Caco-2 (cell line): ENCODE measurements around the gene RERE. TPM values are rescaled to one million over a fixed set of nuclear protein-coding genes. Genes with fewer than 3 reads are reported as not detected.

Experiments used
- BruUV-seq: library from RNA; stranded (reverse); fragments of 400-500 nt; replicated peaks from 2 replicates; lab custom pipeline; 2021; lab: Mats Ljungman, UMichigan
- CTCF ChIA-PET: fragments of 300-600 bp; sonication (Branson Sonifier 250); formaldehyde crosslinking; loops from one replicate; lab custom pipeline; 2022; ENCODE audit warnings: antibody characterized with exemption; lab: Charles Lee
- POLR2A ChIA-PET: fragments of 300-600 bp; sonication (Branson Sonifier 250); formaldehyde crosslinking; loops from one replicate; lab custom pipeline; 2022; ENCODE audit warnings: antibody characterized with exemption; lab: Charles Lee
- DNase-seq, 2 experiments: peaks; one replicate each; pipeline versions ENCODE4 v3.0.0 to v3.0.0-alpha.2; 2020 to 2022
- H3K27me3 ChIP-seq: replicated peaks from 2 replicates; pipeline ENCODE4 v1.6.0; 2011; ENCODE audit warnings: low read length; ENCODE audit not compliant: control insufficient read depth, insufficient read depth
- H3K36me3 ChIP-seq: 2 replicates; pipeline ENCODE4 v1.5.1; 2011; ENCODE audit warnings: low read length; ENCODE audit not compliant: control insufficient read depth, insufficient read depth
- H3K4me1 ChIP-seq: fragments of 250-450 bp; sonication (Bioruptor Pico); 2 replicates; pipeline ENCODE4 v1.5.1; 2020; ENCODE audit warnings: mild to moderate bottlenecking
- H3K4me3 ChIP-seq: 2 replicates; pipeline ENCODE4 v1.5.1; 2011; ENCODE audit warnings: low read depth, mild to moderate bottlenecking, control low read depth, low read length
- H3K9me3 ChIP-seq: fragments of 250-450 bp; sonication (Bioruptor Pico); 2 replicates; pipeline ENCODE4 v1.5.1; 2020; ENCODE audit warnings: mild to moderate bottlenecking, moderate library complexity
- H3K27ac Mint-ChIP-seq: one replicate; pipeline ENCODE4 v1.8.0; 2022; ENCODE audit warnings: mixed read lengths; ENCODE audit not compliant: unreplicated experiment
- H3K27me3 Mint-ChIP-seq: one replicate; pipeline ENCODE4 v1.8.0; 2022; ENCODE audit warnings: mixed read lengths; ENCODE audit not compliant: insufficient read depth, unreplicated experiment
- H3K36me3 Mint-ChIP-seq: one replicate; pipeline ENCODE4 v1.8.0; 2022; ENCODE audit warnings: mild to moderate bottlenecking, mixed read lengths; ENCODE audit not compliant: insufficient read depth, unreplicated experiment
- H3K4me1 Mint-ChIP-seq: one replicate; pipeline ENCODE4 v1.8.0; 2022; ENCODE audit warnings: low read depth, mixed read lengths; ENCODE audit not compliant: unreplicated experiment
- H3K4me3 Mint-ChIP-seq: one replicate; pipeline ENCODE4 v1.8.0; 2022; ENCODE audit warnings: mild to moderate bottlenecking, moderate library complexity, mixed read lengths; ENCODE audit not compliant: unreplicated experiment
- H3K9me3 Mint-ChIP-seq: one replicate; pipeline ENCODE4 v1.8.0; 2022; ENCODE audit warnings: mixed read lengths; ENCODE audit not compliant: unreplicated experiment
- CTCF ChIP-seq, 2 experiments: fragments of 200-600 bp in 1 of 2; IDR thresholded peaks; 1 replicate in 1 of 2; 2 replicates in 1 of 2; pipeline versions ENCODE4 v1.5.1 to v1.8.0; 2011 to 2022; ENCODE audit warnings: antibody characterized with exemption in 1 of 2, control low read depth in 1 of 2, inconsistent platforms in 1 of 2, low read depth in 1 of 2, low read length in 1 of 2, mild to moderate bottlenecking in 1 of 2, moderate library complexity in 1 of 2; ENCODE audit not compliant: insufficient read depth in 1 of 2, severe bottlenecking in 1 of 2, unreplicated experiment in 1 of 2
- intact Hi-C: fragments of 100-400 bp; cut with micrococcal nuclease; formaldehyde crosslinking; loops from one replicate; pipeline ENCODE4 v1.10.0; 2022; ENCODE audit not compliant: unreplicated experiment
- total RNA-seq: library from RNA; stranded (reverse); gene quantifications from 2 replicates; pipeline ENCODE4 v1.2.3, GENCODE V29; 2022

Gene RERE
- total RNA-seq, 1 experiment from 2014 or later = 85.2 TPM

- H3K27me3 Mint-ChIP-seq = no peaks in the 10 kb centered on the region
- no peak overlapping the region for H3K4me3 Mint-ChIP-seq
- intact Hi-C loops = no loop called here
- no peaks in the 10 kb centered on the region for H3K9me3 Mint-ChIP-seq
- H3K4me1 Mint-ChIP-seq = peaks cover 14% of the 10 kb centered on the region
- no TSS peak for BruUV-seq
- H3K4me1 ChIP-seq = no peaks in the 10 kb centered on the region
- no peak overlapping the region for H3K27ac Mint-ChIP-seq
- no peak for DNase-seq
- H3K9me3 ChIP-seq = no peaks in the 10 kb centered on the region
- no peak overlapping the region for H3K4me3 ChIP-seq
- H3K36me3 ChIP-seq = no peaks in the 10 kb centered on the region
- H3K36me3 Mint-ChIP-seq = peaks cover 12% of the 10 kb centered on the region
- no peak for TF ChIP-seq CTCF (IDR thresholded peaks at IDR 0.05; ENCODE audit: insufficient read depth in 1 of 2, low read depth in 1 of 2, low read length in 1 of 2, severe bottlenecking in 1 of 2, unreplicated experiment in 1 of 2)
- CTCF ChIA-PET = interaction anchor here (0.6 kb wide), 1 partner anchor 195 kb away, joined by 3 read pairs; no protein-coding TSS in a partner anchor
- H3K27me3 ChIP-seq = no peaks in the 10 kb centered on the region
- POLR2A ChIA-PET = no interaction called here
These were observed 53.0 kb downstream of the RERE start for GRCh38 chr1:8764293-8764937.

GRCh38 chr1:8763888-8764287, 53.6 kb downstream of the RERE start:
- H3K9me3 ChIP-seq = no peaks in the 10 kb centered on the region
- H3K4me1 ChIP-seq = no peaks in the 10 kb centered on the region
- no peak overlapping the region for H3K4me3 Mint-ChIP-seq
- intact Hi-C loops = no loop called here
- ChIA-PET CTCF (interaction anchor here (0.6 kb wide), 1 partner anchor 195 kb away, joined by 3 read pairs; no protein-coding TSS in a partner anchor), POLR2A (no interaction called here)
- no peaks in the 10 kb centered on the region for H3K36me3 ChIP-seq
- H3K4me1 Mint-ChIP-seq = peaks cover 12% of the 10 kb centered on the region
- no peak overlapping the region for H3K27ac Mint-ChIP-seq
- no peak for TF ChIP-seq CTCF (IDR thresholded peaks at IDR 0.05; ENCODE audit: insufficient read depth in 1 of 2, low read depth in 1 of 2, low read length in 1 of 2, severe bottlenecking in 1 of 2, unreplicated experiment in 1 of 2)
- H3K4me3 ChIP-seq = no peak overlapping the region
- BruUV-seq = no TSS peak
- no peaks in the 10 kb centered on the region for H3K27me3 ChIP-seq
- no peaks in the 10 kb centered on the region for H3K9me3 Mint-ChIP-seq
- H3K27me3 Mint-ChIP-seq = no peaks in the 10 kb centered on the region
- no peak for DNase-seq
- H3K36me3 Mint-ChIP-seq = peaks cover 12% of the 10 kb centered on the region

DNA sequence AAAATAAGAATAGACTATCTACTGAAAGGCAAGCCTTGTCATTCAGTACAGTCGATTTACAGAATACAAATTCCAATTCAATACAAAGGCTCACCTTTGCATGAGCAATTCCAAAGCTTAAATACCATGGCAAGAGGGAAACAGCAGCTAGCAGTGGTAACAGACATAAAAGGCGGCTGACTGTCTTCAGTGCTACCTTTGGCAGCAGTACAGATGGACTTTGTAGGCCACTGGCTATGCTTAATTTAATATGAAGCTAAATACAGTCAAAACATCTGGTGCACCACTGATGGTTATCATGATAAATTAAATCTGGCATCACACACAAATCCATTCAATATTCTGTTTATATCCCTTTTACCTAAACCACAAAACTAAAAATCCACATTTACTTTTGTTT, 62.4 kb downstream of the RERE start:
- no peak for TF ChIP-seq CTCF (IDR thresholded peaks at IDR 0.05; ENCODE audit: insufficient read depth in 1 of 2, low read depth in 1 of 2, low read length in 1 of 2, severe bottlenecking in 1 of 2, unreplicated experiment in 1 of 2)
- ChIA-PET POLR2A (no interaction called here), CTCF (no interaction called here)
- Mint-ChIP-seq H3K27me3 (no peaks in the 10 kb centered on the region), H3K4me1 (peaks cover 7% of the 10 kb centered on the region), H3K4me3 (no peak overlapping the region), H3K36me3 (no peaks in the 10 kb centered on the region), H3K27ac (no peak overlapping the region), H3K9me3 (no peaks in the 10 kb centered on the region)
- Histone ChIP-seq H3K4me3 (no peak overlapping the region), H3K36me3 (no peaks in the 10 kb centered on the region), H3K4me1 (0 out of 2 replicates have a peak, but pooled peaks cover 9% of the 10 kb centered on the region), H3K27me3 (no peaks in the 10 kb centered on the region), H3K9me3 (no peaks in the 10 kb centered on the region)
- no peak for DNase-seq
- BruUV-seq = no TSS peak
- intact Hi-C loops = no loop called here
